ENCODE data around the gene SAFB. TPM values are rescaled to one million over a fixed set of nuclear protein-coding genes. Genes with fewer than 3 reads are reported as not detected.

SAFB gene
- total and polyA plus RNA-seq, 2 of the 13 experiments (the other 11 are each of a cell fraction or from before 2014, with no cell fraction given): 21.0 to 28.4 TPM

GRCh38 chr19:5605362-5605761 is 17.5 kb upstream of the SAFB start (continued):
- TF ChIP-seq LRRFIP1 (CRISPR knock-in tag; conservative IDR thresholded peaks at IDR 0.05) (no peak), HDAC2 (CRISPR knock-in tag; IDR thresholded peaks at IDR 0.05) (no peak), MLXIP (CRISPR knock-in tag; IDR thresholded peaks at IDR 0.05; ENCODE audit: borderline replicate concordance) (no peak), NFKBIZ (CRISPR knock-in tag; IDR thresholded peaks at IDR 0.05) (no peak), TCF7 (IDR thresholded peaks at IDR 0.05; ENCODE audit: low read depth) (no peak), DNMT1 (CRISPR knock-in tag; IDR thresholded peaks at IDR 0.05) (no peak), SIN3A (IDR thresholded peaks at IDR 0.05; ENCODE audit: borderline replicate concordance, low read depth, low read length) (no peak), ZBTB33 (CRISPR knock-in tag; IDR thresholded peaks at IDR 0.05) (no peak), DBP (CRISPR knock-in tag; IDR thresholded peaks at IDR 0.05; ENCODE audit: not compliant biosample characterization) (no peak)
